Central memory CD8-positive, alpha-beta T cell (primary cell): ENCODE results near the gene CCDC6.
"Not testable (repeated sequence)": the region's sequence is repeated elsewhere in the genome, so short reads cannot be mapped to it uniquely, and the experiment has no call there.

Experiments
- ATAC-seq: fragments of 150-1000 bp; cut with Tn5 transposase; replicated peaks from 2 replicates; pipeline ENCODE4 v1.10.0; 2022; ENCODE audit warnings: mild to moderate bottlenecking, moderate FRiP score, moderate number of reproducible peaks; ENCODE audit not compliant: poor library complexity, severe bottlenecking; ENCODE audit errors: extremely low read depth
- DNase-seq, 2 donors: peaks; one replicate each; pipeline ENCODE4 v3.0.0; 2021; ENCODE audit warnings: low spot score in 2 of 2
- H3K27ac Mint-ChIP-seq: one replicate; pipeline ENCODE4 v1.8.0; 2022; ENCODE audit warnings: low read depth, mild to moderate bottlenecking, moderate library complexity, mixed read lengths
- H3K27me3 Mint-ChIP-seq: one replicate; pipeline ENCODE4 v1.8.0; 2022; ENCODE audit warnings: mixed read lengths
- H3K36me3 Mint-ChIP-seq: one replicate; pipeline ENCODE4 v1.8.0; 2022; ENCODE audit warnings: mild to moderate bottlenecking, moderate library complexity, mixed read lengths; ENCODE audit not compliant: insufficient read depth
- H3K4me1 Mint-ChIP-seq: one replicate; pipeline ENCODE4 v1.8.0; 2022; ENCODE audit warnings: mixed read lengths
- H3K4me3 Mint-ChIP-seq: one replicate; pipeline ENCODE4 v1.8.0; 2022; ENCODE audit warnings: mild to moderate bottlenecking, moderate library complexity, mixed read lengths
- H3K9me3 Mint-ChIP-seq: one replicate; pipeline ENCODE4 v1.8.0; 2022; ENCODE audit warnings: mixed read lengths

CCDC6 gene

DNA sequence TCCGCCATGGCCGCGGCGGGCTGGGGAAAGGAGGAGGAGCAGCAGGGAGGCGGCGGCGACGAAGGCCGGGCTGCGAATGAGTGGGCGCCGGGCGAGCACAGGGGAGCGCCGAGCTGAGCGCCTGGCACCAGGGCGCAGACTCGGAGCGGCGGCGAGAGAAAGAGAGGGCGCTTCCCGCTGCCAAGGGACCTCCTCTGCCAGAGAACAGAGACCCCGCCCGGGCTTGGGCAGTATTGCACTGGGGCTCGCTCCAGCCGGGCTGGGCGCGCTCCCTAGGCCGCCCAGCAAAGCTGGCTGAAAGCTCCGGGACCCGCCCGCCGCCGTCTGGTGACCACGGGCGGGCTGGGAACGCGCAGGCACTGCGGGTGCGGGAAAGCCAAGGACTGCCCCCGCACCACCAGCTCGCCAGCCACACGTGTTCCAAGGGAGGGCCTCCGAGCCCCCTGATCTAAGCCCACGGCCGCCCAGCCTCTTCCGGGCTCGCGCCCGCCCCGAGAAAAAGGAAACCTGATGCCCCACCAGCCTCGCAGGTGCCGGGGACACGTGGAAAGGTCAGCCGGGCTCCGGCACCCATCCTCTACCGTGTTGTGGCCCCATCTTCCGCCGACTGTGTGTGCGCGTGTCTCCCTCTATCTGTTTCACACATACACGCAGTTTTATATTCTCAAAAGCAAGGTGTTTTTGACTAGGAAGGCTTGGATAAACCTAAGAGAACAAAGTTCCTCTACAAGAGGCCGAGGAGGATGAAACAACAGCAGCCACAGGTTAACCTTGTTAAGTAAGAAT, at the start of gene CCDC6:
CCDC6 (minus strand) TSS at position 140 of the 786 bp plus-strand sequence; CDS start at position 8, 132 bp downstream.
- peak within 1 kb of the TSS; percentile 91 for H3K27ac Mint-ChIP-seq
- peaks cover 10% of the 10 kb centered on the region for H3K36me3 Mint-ChIP-seq
- no peaks in the 10 kb centered on the region for H3K9me3 Mint-ChIP-seq
- H3K4me3 Mint-ChIP-seq = peak within 1 kb of the TSS; percentile 97
- DNase-seq (peak; percentile 86 to 89), ATAC-seq (peak; percentile 86)
- H3K27me3 Mint-ChIP-seq = no peaks in the 10 kb centered on the region
- H3K4me1 Mint-ChIP-seq = peaks cover 59% of the 10 kb centered on the region

GRCh38 chr10:59954296-59954695, 47.9 kb upstream of the CCDC6 start:
- Mint-ChIP-seq H3K9me3 (no peaks in the 10 kb centered on the region), H3K4me3 (no peak overlapping the region), H3K4me1 (no peaks in the 10 kb centered on the region), H3K27me3 (peaks cover 11% of the 10 kb centered on the region), H3K36me3 (no peaks in the 10 kb centered on the region), H3K27ac (no peak overlapping the region)
- ATAC-seq = no peak
- DNase-seq = no peak

DNA sequence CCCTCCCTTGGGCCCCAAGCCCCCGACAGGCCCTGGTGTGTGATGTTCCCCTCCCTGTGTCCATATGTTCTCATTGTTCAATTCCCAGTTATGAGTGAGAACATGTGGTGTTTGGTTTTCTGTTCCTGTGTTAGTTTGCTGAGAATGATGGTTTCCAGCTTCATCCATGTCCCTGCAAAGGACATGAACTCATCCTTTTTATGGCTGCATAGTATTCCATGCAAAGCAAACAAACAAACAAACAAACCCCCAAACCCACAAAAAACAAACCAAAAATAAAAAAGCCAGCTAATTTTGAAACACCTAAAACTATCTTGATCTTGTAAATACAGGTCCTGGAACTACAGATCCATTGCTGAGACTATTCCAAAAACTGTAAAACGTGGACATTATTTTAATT, 47.4 kb upstream of the CCDC6 start:
- H3K36me3 Mint-ChIP-seq, ATAC-seq, H3K9me3 Mint-ChIP-seq, H3K4me1 Mint-ChIP-seq, H3K27ac Mint-ChIP-seq, DNase-seq, H3K4me3 Mint-ChIP-seq: not testable (repeated sequence)
- peaks cover 11% of the 10 kb centered on the region for H3K27me3 Mint-ChIP-seq

- DNase-seq = no peak
- no peak overlapping the region for H3K27ac Mint-ChIP-seq
- no peaks in the 10 kb centered on the region for H3K4me1 Mint-ChIP-seq
- no peaks in the 10 kb centered on the region for H3K9me3 Mint-ChIP-seq
- no peak for ATAC-seq
- H3K27me3 Mint-ChIP-seq = peaks cover 33% of the 10 kb centered on the region
- no peak overlapping the region for H3K4me3 Mint-ChIP-seq
- no peaks in the 10 kb centered on the region for H3K36me3 Mint-ChIP-seq
These were observed 43.7 kb upstream of the CCDC6 start for GRCh38 chr10:59950105-59950504.

- no peak for DNase-seq
- no peaks in the 10 kb centered on the region for H3K4me1 Mint-ChIP-seq
- H3K36me3 Mint-ChIP-seq = no peaks in the 10 kb centered on the region
- ATAC-seq = no peak
- no peaks in the 10 kb centered on the region for H3K9me3 Mint-ChIP-seq
- no peak overlapping the region for H3K27ac Mint-ChIP-seq
- peaks cover 34% of the 10 kb centered on the region for H3K27me3 Mint-ChIP-seq
- no peak overlapping the region for H3K4me3 Mint-ChIP-seq
These were observed 43.3 kb upstream of the CCDC6 start for GRCh38 chr10:59949608-59950007.

DNA sequence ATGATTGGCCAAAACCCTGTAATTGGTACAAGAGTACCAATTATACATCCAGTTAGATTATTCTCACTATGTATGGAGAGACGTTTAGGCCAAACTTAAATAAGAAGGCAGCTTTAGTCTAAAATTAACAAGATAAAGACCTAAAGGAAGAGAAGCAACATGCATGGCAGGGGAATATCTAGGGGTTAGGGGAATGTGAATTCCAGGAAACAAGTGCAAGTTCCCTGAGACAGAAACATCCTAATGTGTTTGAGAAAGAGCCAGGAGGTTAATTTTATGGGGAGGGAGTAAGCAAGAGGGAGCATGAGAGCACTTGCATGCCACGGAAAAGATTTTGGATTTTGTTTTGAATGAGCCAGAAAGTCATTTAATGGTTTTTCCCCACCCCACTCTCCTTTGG, 39.6 kb upstream of the CCDC6 start:
- H3K9me3 Mint-ChIP-seq = no peaks in the 10 kb centered on the region
- ATAC-seq (no peak), DNase-seq (no peak)
- peaks cover 22% of the 10 kb centered on the region for H3K27me3 Mint-ChIP-seq
- H3K4me1 Mint-ChIP-seq = no peaks in the 10 kb centered on the region
- H3K4me3 Mint-ChIP-seq = no peak overlapping the region
- H3K36me3 Mint-ChIP-seq = no peaks in the 10 kb centered on the region
- H3K27ac Mint-ChIP-seq = no peak overlapping the region

DNA sequence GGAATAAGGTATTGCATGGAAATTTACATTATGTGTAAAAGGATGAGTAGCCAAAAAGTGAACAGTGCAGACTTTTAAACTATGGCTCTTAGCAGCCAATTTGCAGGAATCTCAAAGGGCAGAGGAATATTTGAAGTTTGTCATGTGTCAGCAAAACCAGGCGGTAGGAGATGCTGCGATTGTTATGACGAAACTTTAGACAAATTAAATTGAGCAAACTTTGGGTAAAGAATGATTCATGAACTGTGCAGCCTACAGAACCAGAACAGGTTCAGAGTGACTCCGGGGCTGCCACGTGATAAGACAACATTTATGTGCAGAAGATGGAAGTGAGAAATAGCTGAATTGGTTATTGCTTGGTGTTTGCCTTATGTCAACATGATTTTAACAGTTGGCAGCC, 39.2 kb upstream of the CCDC6 start:
- Mint-ChIP-seq H3K4me3 (no peak overlapping the region), H3K27me3 (peaks cover 22% of the 10 kb centered on the region), H3K36me3 (no peaks in the 10 kb centered on the region), H3K27ac (no peak overlapping the region), H3K9me3 (no peaks in the 10 kb centered on the region), H3K4me1 (no peaks in the 10 kb centered on the region)
- DNase-seq (no peak), ATAC-seq (no peak)

GRCh38 chr10:59944339-59944935, 38.1 kb upstream of the CCDC6 start:
- peaks cover 24% of the 10 kb centered on the region for H3K27me3 Mint-ChIP-seq
- H3K4me3 Mint-ChIP-seq = no peak overlapping the region
- DNase-seq (no peak), ATAC-seq (no peak)
- H3K36me3 Mint-ChIP-seq = no peaks in the 10 kb centered on the region
- no peak overlapping the region for H3K27ac Mint-ChIP-seq
- no peaks in the 10 kb centered on the region for H3K9me3 Mint-ChIP-seq
- H3K4me1 Mint-ChIP-seq = no peaks in the 10 kb centered on the region

DNA sequence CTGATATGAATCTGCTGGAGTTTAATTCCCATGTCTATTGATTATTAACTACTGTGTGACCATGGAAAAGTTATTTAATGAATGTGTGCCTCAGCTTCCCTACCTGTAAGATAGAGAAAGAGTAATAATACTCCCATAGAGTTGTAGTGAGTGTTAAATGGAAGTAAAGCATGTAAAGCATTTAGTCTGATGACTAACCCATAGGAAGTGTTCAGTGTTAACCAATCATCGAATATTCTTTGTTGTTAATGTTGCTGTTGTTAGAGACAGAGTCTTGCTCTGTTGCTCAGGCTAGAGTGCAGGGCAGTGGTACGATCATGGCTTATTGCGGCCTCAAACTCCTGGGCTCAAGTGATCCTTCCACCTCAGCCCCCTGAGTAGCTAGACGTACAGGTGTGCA, 36.2 kb upstream of the CCDC6 start:
- ATAC-seq (no peak), DNase-seq (no peak)
- Mint-ChIP-seq H3K4me1 (no peaks in the 10 kb centered on the region), H3K4me3 (no peak overlapping the region), H3K9me3 (no peaks in the 10 kb centered on the region), H3K36me3 (no peaks in the 10 kb centered on the region), H3K27me3 (peaks cover 32% of the 10 kb centered on the region), H3K27ac (no peak overlapping the region)

DNA sequence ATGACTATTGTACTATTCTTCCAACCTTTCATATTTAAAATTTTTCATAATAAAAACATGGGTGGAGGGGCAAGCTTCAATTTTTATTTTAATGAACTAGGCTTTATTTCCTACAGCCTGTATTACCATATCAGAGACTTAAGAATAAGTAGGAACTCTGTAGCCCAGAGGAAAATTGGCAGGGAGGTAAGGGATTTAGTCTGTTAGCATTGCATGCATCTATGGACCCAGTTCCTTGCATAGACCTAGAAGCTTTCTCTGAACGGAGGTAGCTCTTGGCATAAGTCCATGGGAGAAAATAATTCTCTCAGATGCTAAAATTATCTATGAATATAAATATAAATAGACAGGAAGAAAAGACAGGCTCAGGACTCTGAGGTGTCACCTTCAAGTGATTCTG, 31.4 kb upstream of the CCDC6 start:
- ATAC-seq (no peak), DNase-seq (no peak)
- Mint-ChIP-seq H3K27me3 (peaks cover 30% of the 10 kb centered on the region), H3K9me3 (no peaks in the 10 kb centered on the region), H3K27ac (no peak overlapping the region), H3K36me3 (no peaks in the 10 kb centered on the region), H3K4me1 (no peaks in the 10 kb centered on the region), H3K4me3 (no peak overlapping the region)

DNA sequence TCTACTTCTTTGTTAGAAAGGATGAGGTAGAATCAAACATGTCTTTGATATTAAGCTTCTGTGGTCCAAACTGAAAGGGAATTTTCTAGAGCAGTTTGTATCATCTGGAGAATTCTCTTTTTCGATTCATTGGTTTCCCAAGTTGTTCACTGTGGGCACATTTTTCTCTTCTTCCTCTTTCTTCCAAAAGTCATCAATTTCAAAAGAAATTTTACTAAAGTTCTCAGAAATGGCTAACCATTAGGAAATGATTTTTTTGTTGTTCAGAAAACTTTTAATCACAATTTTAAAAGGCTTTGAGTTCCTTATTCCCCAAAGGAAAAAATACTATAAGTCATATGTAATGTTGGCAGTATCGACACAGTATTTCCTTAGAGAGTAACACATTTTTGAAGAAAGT, 28.3 kb upstream of the CCDC6 start:
- H3K4me3 Mint-ChIP-seq = no peak overlapping the region
- no peak for DNase-seq
- no peaks in the 10 kb centered on the region for H3K36me3 Mint-ChIP-seq
- H3K27ac Mint-ChIP-seq = no peak overlapping the region
- H3K4me1 Mint-ChIP-seq = no peaks in the 10 kb centered on the region
- no peak for ATAC-seq
- no peaks in the 10 kb centered on the region for H3K9me3 Mint-ChIP-seq
- peaks cover 38% of the 10 kb centered on the region for H3K27me3 Mint-ChIP-seq

DNA sequence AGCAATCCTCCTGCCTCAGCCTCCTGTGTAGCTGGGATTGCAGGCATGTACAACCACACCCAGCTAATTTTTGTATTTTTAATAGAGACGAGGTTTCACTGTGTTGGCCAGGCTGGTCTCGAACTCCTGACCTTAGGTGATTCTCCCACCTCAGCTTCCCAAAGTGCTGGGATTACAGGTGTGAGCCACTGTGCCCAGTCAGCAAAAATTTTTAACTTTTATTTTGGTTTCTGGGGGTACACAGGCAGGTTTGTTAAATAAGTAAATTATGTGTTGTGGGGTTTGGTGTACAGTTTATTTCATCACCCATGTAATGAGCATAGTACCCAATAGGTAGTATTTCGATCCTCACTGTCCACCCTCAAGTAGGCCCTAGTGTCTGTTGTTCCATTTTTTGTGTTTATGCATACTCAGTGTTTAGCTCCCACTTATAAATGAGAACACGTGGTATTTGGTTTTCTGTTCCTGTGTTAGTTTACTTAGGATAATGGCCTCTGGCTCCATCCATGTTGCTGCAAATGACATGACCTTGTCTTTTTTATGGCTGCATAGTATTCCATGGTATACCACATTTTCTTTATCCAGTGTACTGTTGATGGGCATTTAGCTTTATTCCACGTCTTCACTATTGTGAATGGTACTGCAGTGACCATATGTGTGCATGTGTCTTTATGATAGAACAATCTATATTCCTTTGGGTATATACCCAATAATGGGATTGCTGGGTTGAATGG, 24.6 kb upstream of the CCDC6 start:
- H3K27ac Mint-ChIP-seq, DNase-seq, H3K4me3 Mint-ChIP-seq, ATAC-seq, H3K4me1 Mint-ChIP-seq, H3K9me3 Mint-ChIP-seq, H3K36me3 Mint-ChIP-seq: not testable (repeated sequence)
- peaks cover 45% of the 10 kb centered on the region for H3K27me3 Mint-ChIP-seq

DNA sequence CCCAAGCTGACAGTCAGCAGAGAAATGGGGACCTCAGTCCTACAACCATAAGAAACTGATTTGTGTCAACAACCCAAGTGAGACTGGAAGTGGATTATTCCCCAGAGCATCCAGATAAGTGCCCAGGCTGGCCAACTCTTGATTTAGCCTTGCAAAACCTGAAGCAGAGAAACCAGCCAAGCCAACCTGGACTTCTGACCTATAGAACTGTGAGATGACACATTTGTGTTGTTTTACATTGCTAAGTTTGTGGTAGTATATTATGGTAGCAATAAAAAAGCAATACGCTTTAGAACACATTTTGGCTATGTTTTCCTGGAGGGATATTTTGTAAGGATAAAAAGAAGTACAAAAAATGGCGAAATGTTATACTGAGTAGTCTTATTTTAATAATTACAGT, 19.7 kb upstream of the CCDC6 start:
- no peaks in the 10 kb centered on the region for H3K36me3 Mint-ChIP-seq
- H3K4me1 Mint-ChIP-seq = no peaks in the 10 kb centered on the region
- H3K27me3 Mint-ChIP-seq = peaks cover 60% of the 10 kb centered on the region
- H3K27ac Mint-ChIP-seq = no peak overlapping the region
- H3K4me3 Mint-ChIP-seq = no peak overlapping the region
- DNase-seq (no peak), ATAC-seq (no peak)
- peaks cover 21% of the 10 kb centered on the region for H3K9me3 Mint-ChIP-seq
